WTC11 (cell line): ENCODE measurements around the gene STAG1. TPM values are rescaled to one million over a fixed set of nuclear protein-coding genes. Genes with fewer than 3 reads are reported as not detected.
A peak's percentile ranks its signal among the peaks of the same experiment; 100 is the strongest.
"Not testable (repeated sequence)": the region's sequence is repeated elsewhere in the genome, so short reads cannot be mapped to it uniquely, and the experiment has no call there.

ENCODE experiments used
- ATAC-seq: fragments of 200-7000 bp; cut with Tn5 transposase; 2 replicates; pipeline ENCODE4 v1.10.0; 2021; ENCODE audit warnings: mild to moderate bottlenecking, moderate library complexity
- CTCF ChIA-PET: fragments of 300-600 bp; sonication (Branson Sonifier 250); formaldehyde crosslinking; loops from one replicate; lab custom pipeline; 2021; ENCODE audit warnings: antibody characterized with exemption; lab: Charles Lee
- POLR2A ChIA-PET: fragments of 350-600 bp; sonication (Branson Sonifier 250); formaldehyde crosslinking; loops from one replicate; lab custom pipeline; 2021; ENCODE audit warnings: antibody characterized with exemption; lab: Charles Lee
- DNase-seq: peaks from one replicate; pipeline ENCODE4 v3.0.0; 2021; ENCODE audit warnings: low spot score
- H3K27ac Mint-ChIP-seq: 2 replicates; pipeline ENCODE4 v1.8.0; 2021; ENCODE audit warnings: mixed read lengths
- H3K27me3 Mint-ChIP-seq: 2 replicates; pipeline ENCODE4 v1.8.0; 2021; ENCODE audit warnings: low read depth, mild to moderate bottlenecking, moderate library complexity, mixed read lengths
- H3K36me3 Mint-ChIP-seq: 2 replicates; pipeline ENCODE4 v1.8.0; 2021; ENCODE audit warnings: mixed read lengths
- H3K4me1 Mint-ChIP-seq: 2 replicates; pipeline ENCODE4 v1.8.0; 2022; ENCODE audit warnings: mixed read lengths
- H3K4me3 Mint-ChIP-seq: 2 replicates; pipeline ENCODE4 v1.8.0; 2021; ENCODE audit warnings: mild to moderate bottlenecking, moderate library complexity, mixed read lengths
- H3K9me3 Mint-ChIP-seq: 2 replicates; pipeline ENCODE4 v1.8.0; 2021; ENCODE audit warnings: mixed read lengths
- ATF1 ChIP-seq: sonication (generic); formaldehyde crosslinking; IDR thresholded peaks from 2 replicates; pipeline ENCODE4 v1.8.1; 2023; ENCODE audit warnings: mild to moderate bottlenecking, moderate library complexity, missing genetic modification reagents
- CREM ChIP-seq: sonication (generic); formaldehyde crosslinking; IDR thresholded peaks from 2 replicates; pipeline ENCODE4 v1.8.1; 2022; ENCODE audit warnings: mild to moderate bottlenecking, missing genetic modification reagents, moderate library complexity
- ELF4 ChIP-seq: sonication (generic); formaldehyde crosslinking; IDR thresholded peaks from 2 replicates; pipeline ENCODE4 v1.8.1; 2022; ENCODE audit warnings: low read depth, mild to moderate bottlenecking, moderate library complexity, missing genetic modification reagents
- EMX1 ChIP-seq: fragments of 250-450 bp; sonication (Bioruptor Pico); IDR thresholded peaks from 2 replicates; pipeline ENCODE4 v1.8.0; 2021; ENCODE audit warnings: mild to moderate bottlenecking
- FOXJ3 ChIP-seq: sonication (generic); formaldehyde crosslinking; IDR thresholded peaks from 2 replicates; pipeline ENCODE4 v1.9.0; 2021; ENCODE audit warnings: missing genetic modification reagents, mild to moderate bottlenecking, borderline replicate concordance
- FOXP1 ChIP-seq: sonication (generic); formaldehyde crosslinking; IDR thresholded peaks from 2 replicates; pipeline ENCODE4 v1.8.0; 2022; ENCODE audit warnings: missing genetic modification reagents, mild to moderate bottlenecking, moderate library complexity, borderline replicate concordance
- GTF2I ChIP-seq: fragments of 250-450 bp; sonication (Bioruptor Pico); conservative IDR thresholded peaks from 2 replicates; pipeline ENCODE4 v1.4.0; 2021; ENCODE audit warnings: mild to moderate bottlenecking
- HMGA2 ChIP-seq: fragments of 250-450 bp; sonication (Bioruptor Pico); IDR thresholded peaks from 2 replicates; pipeline ENCODE4 v1.4.0; 2021; ENCODE audit warnings: mild to moderate bottlenecking, moderate library complexity
- IRF2 ChIP-seq: sonication (generic); formaldehyde crosslinking; IDR thresholded peaks from 2 replicates; pipeline ENCODE4 v1.8.0; 2022; ENCODE audit warnings: low read depth, missing genetic modification reagents, borderline replicate concordance
- JUN ChIP-seq: sonication (generic); formaldehyde crosslinking; IDR thresholded peaks from 2 replicates; pipeline ENCODE4 v1.8.0; 2023; ENCODE audit warnings: mild to moderate bottlenecking, missing genetic modification reagents
- OVOL2 ChIP-seq: fragments of 250-450 bp; sonication (Bioruptor Pico); IDR thresholded peaks from 2 replicates; pipeline ENCODE4 v1.9.0; 2021; ENCODE audit warnings: mild to moderate bottlenecking, borderline replicate concordance
- SMAD3 ChIP-seq: sonication (generic); formaldehyde crosslinking; IDR thresholded peaks from 2 replicates; pipeline ENCODE4 v1.8.0; 2022; ENCODE audit warnings: missing genetic modification reagents, mild to moderate bottlenecking, borderline replicate concordance
- SOX15 ChIP-seq: fragments of 250-450 bp; sonication (Bioruptor Pico); IDR thresholded peaks from 2 replicates; pipeline ENCODE4 v1.9.0; 2021; ENCODE audit warnings: mild to moderate bottlenecking
- ZBTB21 ChIP-seq: sonication (generic); formaldehyde crosslinking; IDR thresholded peaks from 2 replicates; pipeline ENCODE4 v1.8.1; 2023; ENCODE audit warnings: mild to moderate bottlenecking, missing genetic modification reagents, borderline replicate concordance
- ZNF138 ChIP-seq: sonication (generic); formaldehyde crosslinking; conservative IDR thresholded peaks from 2 replicates; pipeline ENCODE4 v1.8.1; 2022; ENCODE audit warnings: mild to moderate bottlenecking, moderate library complexity, missing genetic modification reagents
- ZNF396 ChIP-seq: fragments of 250-450 bp; sonication (Bioruptor Pico); IDR thresholded peaks from 2 replicates; pipeline ENCODE4 v1.8.0; 2021; ENCODE audit warnings: mild to moderate bottlenecking, moderate library complexity, borderline replicate concordance
- total RNA-seq: library from RNA; stranded (reverse); gene quantifications from 3 replicates; pipeline ENCODE4 v1.2.3, GENCODE V29; 2021
- TF ChIP-seq, protein P1 (sequence below): fragments of 250-450 bp; sonication (Bioruptor Pico); IDR thresholded peaks from 2 replicates; pipeline ENCODE4 v2.1.2; 2022; ENCODE audit warnings: mild to moderate bottlenecking, moderate library complexity
- TF ChIP-seq, protein P2 (sequence below): sonication (generic); formaldehyde crosslinking; IDR thresholded peaks from 2 replicates; pipeline ENCODE4 v1.8.1; 2022; ENCODE audit warnings: low read depth, missing genetic modification reagents, borderline replicate concordance
- TF ChIP-seq, protein P3 (sequence below): fragments of 250-450 bp; sonication (Bioruptor Pico); IDR thresholded peaks from 2 replicates; pipeline ENCODE4 v1.9.0; 2021; ENCODE audit warnings: mild to moderate bottlenecking
- TF ChIP-seq, protein P4 (sequence below): sonication (generic); formaldehyde crosslinking; IDR thresholded peaks from 2 replicates; pipeline ENCODE4 v1.8.1; 2022; ENCODE audit warnings: mild to moderate bottlenecking, moderate library complexity, missing genetic modification reagents
- TF ChIP-seq, protein P5 (sequence below): sonication (generic); formaldehyde crosslinking; IDR thresholded peaks from 2 replicates; pipeline ENCODE4 v1.8.0; 2023; ENCODE audit warnings: missing genetic modification reagents, mild to moderate bottlenecking, borderline replicate concordance
- TF ChIP-seq, protein P6 (sequence below): sonication (generic); formaldehyde crosslinking; conservative IDR thresholded peaks from 2 replicates; pipeline ENCODE4 v1.8.1; 2023; ENCODE audit warnings: mild to moderate bottlenecking, low read depth, missing genetic modification reagents, moderate library complexity

The STAG1 gene
- total RNA-seq, 1 experiment from 2014 or later, result 20.7 TPM

DNA sequence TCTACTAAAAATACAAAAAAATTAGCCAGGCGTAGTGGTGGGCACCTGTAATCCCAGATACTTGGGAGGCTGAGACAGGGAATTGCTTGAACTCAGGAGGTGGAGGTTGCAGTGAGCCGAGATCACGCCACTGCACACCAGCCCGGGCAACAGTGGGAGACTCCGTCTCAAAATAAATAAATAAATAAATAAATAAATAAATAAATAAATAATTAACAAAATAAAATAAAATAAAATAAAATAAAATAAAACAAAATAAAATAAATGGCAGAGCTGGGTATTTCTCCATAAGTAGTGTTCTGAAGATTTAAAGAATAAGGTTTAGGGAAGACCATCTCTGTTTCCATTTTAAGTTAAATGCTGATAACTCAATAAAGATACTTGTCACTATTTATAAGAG lies 376.4 kb downstream of the STAG1 start:
- H3K27me3 Mint-ChIP-seq, H3K4me3 Mint-ChIP-seq: not testable (repeated sequence)
- peak; percentile 98 for TF ChIP-seq HMGA2 (CRISPR knock-in tag)
- TF ChIP-seq, all 79 proteins: peak for 1; not testable (repeated sequence) for 78
- H3K27ac Mint-ChIP-seq, POLR2A ChIA-PET, H3K4me1 Mint-ChIP-seq, ATAC-seq, CTCF ChIA-PET, DNase-seq: not testable (repeated sequence)
- Mint-ChIP-seq H3K36me3 (peaks cover 22% of the 10 kb centered on the region), H3K9me3 (peaks cover 16% of the 10 kb centered on the region)

DNA sequence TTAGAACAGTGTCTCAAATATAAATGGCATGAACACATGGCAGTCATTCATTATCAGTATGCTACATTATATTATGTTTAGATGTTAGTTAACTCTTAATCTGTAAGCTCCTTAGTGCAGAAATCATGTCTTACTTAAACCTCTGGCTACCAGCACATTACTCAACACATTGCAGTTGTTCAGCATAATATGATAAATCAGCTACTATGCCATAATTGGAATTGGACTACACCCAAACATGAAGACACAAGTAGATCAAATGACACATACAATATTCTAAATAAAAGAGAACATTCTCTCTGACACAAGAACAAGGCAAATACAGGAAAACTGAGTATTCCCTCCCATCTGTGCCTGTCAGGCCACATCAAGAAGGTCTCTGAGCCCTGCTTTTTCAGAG lies 385.9 kb downstream of the STAG1 start:
- no peak for DNase-seq
- Mint-ChIP-seq H3K36me3 (peaks cover 2% of the 10 kb centered on the region; the same call in 1 of the 2 replicates), H3K9me3 (no peaks in the 10 kb centered on the region), H3K4me3 (no peak overlapping the region), H3K27me3 (no peaks in the 10 kb centered on the region), H3K27ac (no peak overlapping the region), H3K4me1 (no peaks in the 10 kb centered on the region)
- no peak for TF ChIP-seq JUN
- TF ChIP-seq ELF4 (CRISPR knock-in tag), result no peak
- TF ChIP-seq SOX15 (CRISPR knock-in tag), result no peak
- no peak for TF ChIP-seq ZBTB21 (CRISPR knock-in tag)
- TF ChIP-seq, protein P1, sequence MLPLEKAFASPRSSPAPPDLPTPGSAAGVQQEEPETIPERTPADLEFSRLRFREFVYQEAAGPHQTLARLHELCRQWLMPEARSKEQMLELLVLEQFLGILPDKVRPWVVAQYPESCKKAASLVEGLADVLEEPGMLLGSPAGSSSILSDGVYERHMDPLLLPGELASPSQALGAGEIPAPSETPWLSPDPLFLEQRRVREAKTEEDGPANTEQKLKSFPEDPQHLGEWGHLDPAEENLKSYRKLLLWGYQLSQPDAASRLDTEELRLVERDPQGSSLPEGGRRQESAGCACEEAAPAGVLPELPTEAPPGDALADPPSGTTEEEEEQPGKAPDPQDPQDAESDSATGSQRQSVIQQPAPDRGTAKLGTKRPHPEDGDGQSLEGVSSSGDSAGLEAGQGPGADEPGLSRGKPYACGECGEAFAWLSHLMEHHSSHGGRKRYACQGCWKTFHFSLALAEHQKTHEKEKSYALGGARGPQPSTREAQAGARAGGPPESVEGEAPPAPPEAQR (CRISPR knock-in tag), result no peak
- no peak for TF ChIP-seq IRF2 (CRISPR knock-in tag)
- TF ChIP-seq ZNF396 (CRISPR knock-in tag), result no peak
- TF ChIP-seq, protein P2, sequence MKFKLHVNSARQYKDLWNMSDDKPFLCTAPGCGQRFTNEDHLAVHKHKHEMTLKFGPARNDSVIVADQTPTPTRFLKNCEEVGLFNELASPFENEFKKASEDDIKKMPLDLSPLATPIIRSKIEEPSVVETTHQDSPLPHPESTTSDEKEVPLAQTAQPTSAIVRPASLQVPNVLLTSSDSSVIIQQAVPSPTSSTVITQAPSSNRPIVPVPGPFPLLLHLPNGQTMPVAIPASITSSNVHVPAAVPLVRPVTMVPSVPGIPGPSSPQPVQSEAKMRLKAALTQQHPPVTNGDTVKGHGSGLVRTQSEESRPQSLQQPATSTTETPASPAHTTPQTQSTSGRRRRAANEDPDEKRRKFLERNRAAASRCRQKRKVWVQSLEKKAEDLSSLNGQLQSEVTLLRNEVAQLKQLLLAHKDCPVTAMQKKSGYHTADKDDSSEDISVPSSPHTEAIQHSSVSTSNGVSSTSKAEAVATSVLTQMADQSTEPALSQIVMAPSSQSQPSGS (CRISPR knock-in tag), result no peak
- TF ChIP-seq HMGA2 (CRISPR knock-in tag), result no peak
- TF ChIP-seq, protein P3, sequence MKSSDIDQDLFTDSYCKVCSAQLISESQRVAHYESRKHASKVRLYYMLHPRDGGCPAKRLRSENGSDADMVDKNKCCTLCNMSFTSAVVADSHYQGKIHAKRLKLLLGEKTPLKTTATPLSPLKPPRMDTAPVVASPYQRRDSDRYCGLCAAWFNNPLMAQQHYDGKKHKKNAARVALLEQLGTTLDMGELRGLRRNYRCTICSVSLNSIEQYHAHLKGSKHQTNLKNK, result no peak
- CTCF ChIA-PET, result interaction anchor here (1.3 to 2.1 kb wide), 2 partner anchors 14 to 386 kb away, joined by 5 to 8 read pairs; partner anchors contain the start of gene STAG1
- ATAC-seq, result no peak
- POLR2A ChIA-PET, result no interaction called here

DNA sequence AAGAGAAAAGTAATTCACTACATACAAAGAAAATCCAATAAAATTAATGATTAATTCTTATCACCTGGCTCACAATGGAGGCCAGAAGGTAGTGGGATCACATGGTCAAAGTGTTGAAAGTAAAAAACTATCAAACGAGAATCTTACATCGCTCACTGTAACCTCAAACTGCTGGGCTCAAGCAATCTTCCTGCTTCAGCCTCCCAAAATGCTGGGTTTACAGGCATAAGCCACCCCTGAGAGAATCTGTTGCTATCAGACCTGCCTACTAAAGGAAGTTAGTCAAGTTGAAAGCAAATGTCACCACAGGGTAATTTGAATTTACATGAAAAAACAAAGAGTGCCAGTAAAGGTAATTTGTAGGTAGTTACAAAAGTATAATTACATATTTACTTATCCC lies 398.7 kb downstream of the STAG1 start:
- ChIA-PET CTCF (no interaction called here), POLR2A (no interaction called here)
- Mint-ChIP-seq H3K9me3 (peaks cover 4% of the 10 kb centered on the region; the same call in 1 of the 2 replicates), H3K27ac (no peak overlapping the region), H3K4me3 (no peak overlapping the region), H3K27me3 (no peaks in the 10 kb centered on the region), H3K4me1 (peaks cover 13% of the 10 kb centered on the region), H3K36me3 (peaks cover 7% of the 10 kb centered on the region)
- peak; percentile 66 for ATAC-seq
- DNase-seq, result no peak
- TF ChIP-seq ZNF138 (CRISPR knock-in tag) (no peak), ZNF396 (CRISPR knock-in tag) (no peak), FOXP1 (CRISPR knock-in tag) (no peak), FOXJ3 (no peak), ATF1 (CRISPR knock-in tag) (no peak), EMX1 (CRISPR knock-in tag) (no peak), CREM (CRISPR knock-in tag) (no peak), OVOL2 (no peak), GTF2I (CRISPR knock-in tag) (no peak), SMAD3 (CRISPR knock-in tag) (no peak)
- TF ChIP-seq, protein P4, sequence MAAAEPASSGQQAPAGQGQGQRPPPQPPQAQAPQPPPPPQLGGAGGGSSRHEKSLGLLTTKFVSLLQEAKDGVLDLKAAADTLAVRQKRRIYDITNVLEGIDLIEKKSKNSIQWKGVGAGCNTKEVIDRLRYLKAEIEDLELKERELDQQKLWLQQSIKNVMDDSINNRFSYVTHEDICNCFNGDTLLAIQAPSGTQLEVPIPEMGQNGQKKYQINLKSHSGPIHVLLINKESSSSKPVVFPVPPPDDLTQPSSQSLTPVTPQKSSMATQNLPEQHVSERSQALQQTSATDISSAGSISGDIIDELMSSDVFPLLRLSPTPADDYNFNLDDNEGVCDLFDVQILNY (CRISPR knock-in tag), result no peak
- TF ChIP-seq, protein P5, sequence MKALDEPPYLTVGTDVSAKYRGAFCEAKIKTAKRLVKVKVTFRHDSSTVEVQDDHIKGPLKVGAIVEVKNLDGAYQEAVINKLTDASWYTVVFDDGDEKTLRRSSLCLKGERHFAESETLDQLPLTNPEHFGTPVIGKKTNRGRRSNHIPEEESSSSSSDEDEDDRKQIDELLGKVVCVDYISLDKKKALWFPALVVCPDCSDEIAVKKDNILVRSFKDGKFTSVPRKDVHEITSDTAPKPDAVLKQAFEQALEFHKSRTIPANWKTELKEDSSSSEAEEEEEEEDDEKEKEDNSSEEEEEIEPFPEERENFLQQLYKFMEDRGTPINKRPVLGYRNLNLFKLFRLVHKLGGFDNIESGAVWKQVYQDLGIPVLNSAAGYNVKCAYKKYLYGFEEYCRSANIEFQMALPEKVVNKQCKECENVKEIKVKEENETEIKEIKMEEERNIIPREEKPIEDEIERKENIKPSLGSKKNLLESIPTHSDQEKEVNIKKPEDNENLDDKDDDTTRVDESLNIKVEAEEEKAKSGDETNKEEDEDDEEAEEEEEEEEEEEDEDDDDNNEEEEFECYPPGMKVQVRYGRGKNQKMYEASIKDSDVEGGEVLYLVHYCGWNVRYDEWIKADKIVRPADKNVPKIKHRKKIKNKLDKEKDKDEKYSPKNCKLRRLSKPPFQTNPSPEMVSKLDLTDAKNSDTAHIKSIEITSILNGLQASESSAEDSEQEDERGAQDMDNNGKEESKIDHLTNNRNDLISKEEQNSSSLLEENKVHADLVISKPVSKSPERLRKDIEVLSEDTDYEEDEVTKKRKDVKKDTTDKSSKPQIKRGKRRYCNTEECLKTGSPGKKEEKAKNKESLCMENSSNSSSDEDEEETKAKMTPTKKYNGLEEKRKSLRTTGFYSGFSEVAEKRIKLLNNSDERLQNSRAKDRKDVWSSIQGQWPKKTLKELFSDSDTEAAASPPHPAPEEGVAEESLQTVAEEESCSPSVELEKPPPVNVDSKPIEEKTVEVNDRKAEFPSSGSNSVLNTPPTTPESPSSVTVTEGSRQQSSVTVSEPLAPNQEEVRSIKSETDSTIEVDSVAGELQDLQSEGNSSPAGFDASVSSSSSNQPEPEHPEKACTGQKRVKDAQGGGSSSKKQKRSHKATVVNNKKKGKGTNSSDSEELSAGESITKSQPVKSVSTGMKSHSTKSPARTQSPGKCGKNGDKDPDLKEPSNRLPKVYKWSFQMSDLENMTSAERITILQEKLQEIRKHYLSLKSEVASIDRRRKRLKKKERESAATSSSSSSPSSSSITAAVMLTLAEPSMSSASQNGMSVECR (CRISPR knock-in tag), result no peak
- TF ChIP-seq, protein P6, sequence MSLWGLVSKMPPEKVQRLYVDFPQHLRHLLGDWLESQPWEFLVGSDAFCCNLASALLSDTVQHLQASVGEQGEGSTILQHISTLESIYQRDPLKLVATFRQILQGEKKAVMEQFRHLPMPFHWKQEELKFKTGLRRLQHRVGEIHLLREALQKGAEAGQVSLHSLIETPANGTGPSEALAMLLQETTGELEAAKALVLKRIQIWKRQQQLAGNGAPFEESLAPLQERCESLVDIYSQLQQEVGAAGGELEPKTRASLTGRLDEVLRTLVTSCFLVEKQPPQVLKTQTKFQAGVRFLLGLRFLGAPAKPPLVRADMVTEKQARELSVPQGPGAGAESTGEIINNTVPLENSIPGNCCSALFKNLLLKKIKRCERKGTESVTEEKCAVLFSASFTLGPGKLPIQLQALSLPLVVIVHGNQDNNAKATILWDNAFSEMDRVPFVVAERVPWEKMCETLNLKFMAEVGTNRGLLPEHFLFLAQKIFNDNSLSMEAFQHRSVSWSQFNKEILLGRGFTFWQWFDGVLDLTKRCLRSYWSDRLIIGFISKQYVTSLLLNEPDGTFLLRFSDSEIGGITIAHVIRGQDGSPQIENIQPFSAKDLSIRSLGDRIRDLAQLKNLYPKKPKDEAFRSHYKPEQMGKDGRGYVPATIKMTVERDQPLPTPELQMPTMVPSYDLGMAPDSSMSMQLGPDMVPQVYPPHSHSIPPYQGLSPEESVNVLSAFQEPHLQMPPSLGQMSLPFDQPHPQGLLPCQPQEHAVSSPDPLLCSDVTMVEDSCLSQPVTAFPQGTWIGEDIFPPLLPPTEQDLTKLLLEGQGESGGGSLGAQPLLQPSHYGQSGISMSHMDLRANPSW (CRISPR knock-in tag), result no peak
